HepG2 (cell line): ENCODE data around the gene SLC36A1. TPM values are rescaled to one million over a fixed set of nuclear protein-coding genes. Genes with fewer than 3 reads are reported as not detected.

ENCODE experiments used
- ADNP ChIP-seq: sonication (generic); formaldehyde crosslinking; IDR thresholded peaks from 2 replicates; pipeline ENCODE4 v1.4.0; 2020; ENCODE audit warnings: missing genetic modification reagents
- ARID5B ChIP-seq: IDR thresholded peaks from 2 replicates; pipeline ENCODE4 v1.4.0; 2020; ENCODE audit warnings: mild to moderate bottlenecking, missing genetic modification reagents
- CENPBD1 ChIP-seq: sonication (generic); formaldehyde crosslinking; IDR thresholded peaks from 2 replicates; pipeline ENCODE4 v1.8.0; 2022; ENCODE audit warnings: missing genetic modification reagents, low read depth, mild to moderate bottlenecking, borderline replicate concordance
- CREB1 ChIP-seq, 2 experiments: fragments of 450-650 bp in 1 of 2; IDR thresholded peaks; 2 replicates each; pipeline ENCODE4 v1.6.1; 2016 to 2017; ENCODE audit warnings: control low read depth in 1 of 2, mild to moderate bottlenecking in 1 of 2, missing compliant biosample characterization in 1 of 2, missing genetic modification characterization in 1 of 2
- DBP ChIP-seq: sonication (generic); formaldehyde crosslinking; IDR thresholded peaks from 2 replicates; pipeline ENCODE4 v1.4.0; 2020; ENCODE audit warnings: missing genetic modification reagents; ENCODE audit errors: not compliant biosample characterization
- DDIT3 ChIP-seq: sonication (generic); formaldehyde crosslinking; IDR thresholded peaks from 2 replicates; pipeline ENCODE4 v1.4.0; 2020; ENCODE audit warnings: mild to moderate bottlenecking, missing genetic modification reagents
- FOXM1 ChIP-seq: sonication (generic); formaldehyde crosslinking; IDR thresholded peaks from 2 replicates; pipeline ENCODE4 v1.5.0; 2020; ENCODE audit warnings: missing genetic modification reagents
- GATAD1 ChIP-seq: IDR thresholded peaks from 2 replicates; pipeline ENCODE4 v1.6.1; 2016; ENCODE audit warnings: missing genetic modification reagents, missing compliant biosample characterization
- GTF3A ChIP-seq: sonication (generic); formaldehyde crosslinking; conservative IDR thresholded peaks from 2 replicates; pipeline ENCODE4 v1.4.0; 2020; ENCODE audit warnings: mild to moderate bottlenecking, missing genetic modification reagents
- KLF6 ChIP-seq: IDR thresholded peaks from 2 replicates; pipeline ENCODE4 v1.8.0; 2016; ENCODE audit warnings: missing biosample characterization, missing genetic modification reagents
- PAX8 ChIP-seq: sonication (generic); formaldehyde crosslinking; IDR thresholded peaks from 2 replicates; pipeline ENCODE4 v1.8.0; 2022; ENCODE audit warnings: mild to moderate bottlenecking, missing genetic modification reagents, borderline replicate concordance
- POLR2AphosphoS2 ChIP-seq: IDR thresholded peaks from 2 replicates; pipeline ENCODE4 v1.6.1; 2011; ENCODE audit warnings: low read depth, low read length, improper control_type of control experiment
- ZBTB7B ChIP-seq: sonication (generic); formaldehyde crosslinking; IDR thresholded peaks from 2 replicates; pipeline ENCODE4 v1.4.0; 2020; ENCODE audit warnings: missing genetic modification reagents
- ZHX2 ChIP-seq, 2 experiments: sonication (generic) in 1 of 2; formaldehyde crosslinking in 1 of 2; IDR thresholded peaks; 2 replicates each; pipeline versions ENCODE4 v1.6.1 to v1.9.0; 2014 to 2022; ENCODE audit warnings: antibody characterized with exemption in 1 of 2, borderline replicate concordance in 1 of 2, inconsistent platforms in 1 of 2, low read depth in 1 of 2, missing genetic modification reagents in 1 of 2
- ZNF234 ChIP-seq: sonication (generic); formaldehyde crosslinking; conservative IDR thresholded peaks from 2 replicates; pipeline ENCODE4 v1.5.1; 2020; ENCODE audit warnings: mild to moderate bottlenecking, missing genetic modification reagents
- ZNF577 ChIP-seq: sonication (generic); formaldehyde crosslinking; IDR thresholded peaks from 2 replicates; pipeline ENCODE4 v1.4.0; 2020; ENCODE audit warnings: mild to moderate bottlenecking, low read depth, missing genetic modification reagents, borderline replicate concordance
- polyA plus RNA-seq, 8 experiments: library from polyadenylated mRNA; depleted of rRNA in 3 of 8; stranded (reverse) in 7 of 8; unstranded in 1 of 8; fragments of >200 nt; fragmentation: Illumina TruSeq in 4 of 8; extraction: Trizol in 4 of 8; gene quantifications; 2 replicates each; pipeline versions ENCODE4 v1.2.1 to v1.2.3, GENCODE V29; 2011 to 2016; ENCODE audit warnings: low read depth in 4 of 8, missing spikeins in 1 of 8, mixed read lengths in 1 of 8; ENCODE audit not compliant: insufficient read depth in 1 of 8
- total RNA-seq, 5 experiments: library from RNA; depleted of rRNA; stranded (reverse); fragments of >200 nt; fragmentation: Illumina TruSeq; extraction: Trizol; gene quantifications; 2 replicates each; pipeline ENCODE4 v1.2.3, GENCODE V29; 2016; ENCODE audit warnings: low read depth in 1 of 5

Gene SLC36A1
- total and polyA plus RNA-seq, 2 of the 13 experiments (the other 11 are each of a cell fraction or from before 2014, with no cell fraction given): 8.0 to 8.9 TPM

- TF ChIP-seq DDIT3 (CRISPR knock-in tag) (no peak), CREB1 (IDR thresholded peaks at IDR 0.05) (no peak), CREB1 (CRISPR knock-in tag; IDR thresholded peaks at IDR 0.05) (no peak), DBP (no peak), FOXM1 (no peak), ADNP (CRISPR knock-in tag) (0 out of 2 replicates have a peak, but pooled peaks have one; percentile 30), GTF3A (CRISPR knock-in tag) (no peak), ARID5B (CRISPR knock-in tag) (peak; percentile 84), POLR2AphosphoS2 (no peak), ZNF577 (CRISPR knock-in tag) (no peak), PAX8 (no peak), CENPBD1 (no peak), GATAD1 (peak; percentile 86), ZHX2 (IDR thresholded peaks at IDR 0.05; ENCODE audit: low read depth) (peak; percentile 36; the same call in 1 of the 2 replicates), ZHX2 (CRISPR knock-in tag; IDR thresholded peaks at IDR 0.05; ENCODE audit: borderline replicate concordance) (no peak), KLF6 (peak; percentile 94), ZBTB7B (peak; percentile 55; the same call in 1 of the 2 replicates), ZNF234 (CRISPR knock-in tag) (0 out of 2 replicates have a peak, but pooled peaks have one; percentile 65)
Observed at GRCh38 chr5:151447174-151448037, at the start of gene SLC36A1 (continued).
